Measurements from ENCODE around the gene GALM. TPM values are rescaled to one million over a fixed set of nuclear protein-coding genes. Genes with fewer than 3 reads are reported as not detected.

The GALM gene
- polyA plus RNA-seq, 2 of the 4 experiments (the other 2 are of a cell fraction): 33.4 to 34.2 TPM

GRCh38 chr2:38700113-38700785, 34.3 kb downstream of the GALM start:
- 0 out of 3 replicates have a peak, but pooled peaks cover 3% of the 10 kb centered on the region for H3K4me1 ChIP-seq
- no peak for ATAC-seq
- CTCF ChIA-PET: interaction anchor here (0.6 kb wide), 1 partner anchor 19 kb away, joined by 3 read pairs; no protein-coding TSS in a partner anchor
- TF ChIP-seq, protein P1, sequence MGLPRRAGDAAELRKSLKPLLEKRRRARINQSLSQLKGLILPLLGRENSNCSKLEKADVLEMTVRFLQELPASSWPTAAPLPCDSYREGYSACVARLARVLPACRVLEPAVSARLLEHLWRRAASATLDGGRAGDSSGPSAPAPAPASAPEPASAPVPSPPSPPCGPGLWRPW (IDR thresholded peaks at IDR 0.05): no peak
- TF ChIP-seq, protein P2, sequence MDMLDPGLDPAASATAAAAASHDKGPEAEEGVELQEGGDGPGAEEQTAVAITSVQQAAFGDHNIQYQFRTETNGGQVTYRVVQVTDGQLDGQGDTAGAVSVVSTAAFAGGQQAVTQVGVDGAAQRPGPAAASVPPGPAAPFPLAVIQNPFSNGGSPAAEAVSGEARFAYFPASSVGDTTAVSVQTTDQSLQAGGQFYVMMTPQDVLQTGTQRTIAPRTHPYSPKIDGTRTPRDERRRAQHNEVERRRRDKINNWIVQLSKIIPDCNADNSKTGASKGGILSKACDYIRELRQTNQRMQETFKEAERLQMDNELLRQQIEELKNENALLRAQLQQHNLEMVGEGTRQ (IDR thresholded peaks at IDR 0.05): no peak
- no peak for TF ChIP-seq GATA3 (IDR thresholded peaks at IDR 0.05; ENCODE audit: borderline replicate concordance)
- no peak for TF ChIP-seq HDAC2 (IDR thresholded peaks at IDR 0.05)
- TF ChIP-seq EHF (CRISPR knock-in tag; IDR thresholded peaks at IDR 0.05): no peak
- TF ChIP-seq FOSB (CRISPR knock-in tag; IDR thresholded peaks at IDR 0.05): no peak
- TF ChIP-seq, protein P3, sequence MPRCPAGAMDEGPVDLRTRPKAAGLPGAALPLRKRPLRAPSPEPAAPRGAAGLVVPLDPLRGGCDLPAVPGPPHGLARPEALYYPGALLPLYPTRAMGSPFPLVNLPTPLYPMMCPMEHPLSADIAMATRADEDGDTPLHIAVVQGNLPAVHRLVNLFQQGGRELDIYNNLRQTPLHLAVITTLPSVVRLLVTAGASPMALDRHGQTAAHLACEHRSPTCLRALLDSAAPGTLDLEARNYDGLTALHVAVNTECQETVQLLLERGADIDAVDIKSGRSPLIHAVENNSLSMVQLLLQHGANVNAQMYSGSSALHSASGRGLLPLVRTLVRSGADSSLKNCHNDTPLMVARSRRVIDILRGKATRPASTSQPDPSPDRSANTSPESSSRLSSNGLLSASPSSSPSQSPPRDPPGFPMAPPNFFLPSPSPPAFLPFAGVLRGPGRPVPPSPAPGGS (IDR thresholded peaks at IDR 0.05): no peak
- no peak for TF ChIP-seq ESRRA (IDR thresholded peaks at IDR 0.05; ENCODE audit: borderline replicate concordance, low read length)
- TF ChIP-seq ELK1 (IDR thresholded peaks at IDR 0.05; ENCODE audit: low read depth, low read length): no peak
- TF ChIP-seq TP53 (CRISPR knock-in tag; IDR thresholded peaks at IDR 0.05): no peak
- no peak for TF ChIP-seq SREBF2 (IDR thresholded peaks at IDR 0.05)
- no peak for TF ChIP-seq CTCF (IDR thresholded peaks at IDR 0.05)
- TF ChIP-seq TFCP2L1 (CRISPR knock-in tag; IDR thresholded peaks at IDR 0.05): no peak
- no peak for TF ChIP-seq HOXB5 (CRISPR knock-in tag; IDR thresholded peaks at IDR 0.05)
- 96% methylated on average over 9 of the region's 9 CpGs for WGBS (ENCODE audit: missing lambda C conversion rate)
- no peak overlapping the region for H3K27ac ChIP-seq
- H3K4me2 ChIP-seq: no peak overlapping the region
- FAIRE-seq: no peak
- no peak overlapping the region for H3K4me3 ChIP-seq
- POLR2A ChIA-PET: interaction anchor here (0.6 kb wide), 1 partner anchor 9 kb away, joined by 4 read pairs; no protein-coding TSS in a partner anchor
- no peak for DNase-seq (ENCODE audit: low read depth in 1 of 2, low spot score in 1 of 2)
- H3K9me3 ChIP-seq: peaks cover 2% of the 10 kb centered on the region; the same call in 1 of the 3 replicates

- POLR2A ChIA-PET: no interaction called here
- no peak overlapping the region for H3K4me2 ChIP-seq
These were observed 35.1 kb downstream of the GALM start for GRCh38 chr2:38700881-38701458.

More at GRCh38 chr2:38700881-38701458, 35.1 kb downstream of the GALM start:
- FAIRE-seq (no peak), DNase-seq (ENCODE audit: low read depth in 1 of 2, low spot score in 1 of 2) (no peak), ATAC-seq (no peak)
- TF ChIP-seq ELK1 (IDR thresholded peaks at IDR 0.05; ENCODE audit: low read depth, low read length) (no peak), HEYL (CRISPR knock-in tag; IDR thresholded peaks at IDR 0.05) (no peak), MAFK (IDR thresholded peaks at IDR 0.05; ENCODE audit: partially characterized antibody) (no peak), HOXB5 (CRISPR knock-in tag; IDR thresholded peaks at IDR 0.05) (no peak), KDM1A (IDR thresholded peaks at IDR 0.05; ENCODE audit: low read depth) (no peak), FOSL2 (IDR thresholded peaks at IDR 0.05) (no peak), FOSL2 (CRISPR knock-in tag; IDR thresholded peaks at IDR 0.05) (no peak), CEBPB (IDR thresholded peaks at IDR 0.05) (no peak), CHD4 (IDR thresholded peaks at IDR 0.05; ENCODE audit: borderline replicate concordance) (no peak), ATOH8 (CRISPR knock-in tag; IDR thresholded peaks at IDR 0.05; ENCODE audit: low read depth) (no peak), PHF8 (IDR thresholded peaks at IDR 0.05; ENCODE audit: borderline replicate concordance, low read depth) (no peak), NFE2L2 (conservative IDR thresholded peaks at IDR 0.05; ENCODE audit: low read length) (no peak), KDM5A (IDR thresholded peaks at IDR 0.05) (no peak), RARB (CRISPR knock-in tag; IDR thresholded peaks at IDR 0.05) (no peak), CHD2 (IDR thresholded peaks at IDR 0.05; ENCODE audit: low read length, partially characterized antibody) (no peak), SMC3 (IDR thresholded peaks at IDR 0.05) (no peak)
- TF ChIP-seq, protein P1 (IDR thresholded peaks at IDR 0.05): no peak
- TF ChIP-seq, protein P2 (IDR thresholded peaks at IDR 0.05): no peak
- CTCF ChIA-PET: interaction anchor here (0.6 to 1.5 kb wide), 2 partner anchors 98 to 119 kb away, joined by 3 to 4 read pairs; no protein-coding TSS in a partner anchor
- Histone ChIP-seq H3K4me3 (no peak overlapping the region), H3K9me3 (peaks cover 2% of the 10 kb centered on the region; the same call in 1 of the 3 replicates), H3K4me1 (0 out of 3 replicates have a peak, but pooled peaks cover 3% of the 10 kb centered on the region), H3K27ac (no peak overlapping the region)
